ENCODE measurements around the gene ABHD2.

The ABHD2 gene

GRCh38 chr15:89149501-89150101 lies 61.3 kb downstream of the ABHD2 start:
- TF ChIP-seq FOXP2 (optimal IDR thresholded peaks at IDR 0.05; ENCODE audit: borderline replicate concordance, extremely low read depth, extremely low read length, insufficient read depth): no peak
- TF ChIP-seq TAF1 (IDR thresholded peaks at IDR 0.05; ENCODE audit: borderline replicate concordance, insufficient read depth, low read length): no peak
- no peak for TF ChIP-seq REST (IDR thresholded peaks at IDR 0.05; ENCODE audit: insufficient read depth in 1 of 2, low read depth in 2 of 2, low read length in 2 of 2)
- TF ChIP-seq SIN3A (IDR thresholded peaks at IDR 0.05; ENCODE audit: borderline replicate concordance, insufficient read depth, low read length): no peak
- TF ChIP-seq POLR2AphosphoS5 (IDR thresholded peaks at IDR 0.05; ENCODE audit: low read depth, low read length): no peak

GRCh38 chr15:89150287-89150686 lies 62.0 kb downstream of the ABHD2 start:
- no peak for TF ChIP-seq FOXP2 (optimal IDR thresholded peaks at IDR 0.05; ENCODE audit: borderline replicate concordance, extremely low read depth, extremely low read length, insufficient read depth)
- no peak for TF ChIP-seq POLR2AphosphoS5 (IDR thresholded peaks at IDR 0.05; ENCODE audit: low read depth, low read length)
- no peak for TF ChIP-seq REST (IDR thresholded peaks at IDR 0.05; ENCODE audit: insufficient read depth in 1 of 2, low read depth in 2 of 2, low read length in 2 of 2)
- no peak for TF ChIP-seq TAF1 (IDR thresholded peaks at IDR 0.05; ENCODE audit: borderline replicate concordance, insufficient read depth, low read length)

- TF ChIP-seq FOXP2 (optimal IDR thresholded peaks at IDR 0.05; ENCODE audit: borderline replicate concordance, extremely low read depth, extremely low read length, insufficient read depth): no peak
- TF ChIP-seq TAF1 (IDR thresholded peaks at IDR 0.05; ENCODE audit: borderline replicate concordance, insufficient read depth, low read length): no peak
- no peak for TF ChIP-seq POLR2AphosphoS5 (IDR thresholded peaks at IDR 0.05; ENCODE audit: low read depth, low read length)
- TF ChIP-seq SIN3A (IDR thresholded peaks at IDR 0.05; ENCODE audit: borderline replicate concordance, insufficient read depth, low read length): no peak
- TF ChIP-seq REST (IDR thresholded peaks at IDR 0.05; ENCODE audit: insufficient read depth in 1 of 2, low read depth in 2 of 2, low read length in 2 of 2): no peak
Measured at GRCh38 chr15:89150762-89151664, 62.8 kb downstream of the ABHD2 start.

- TF ChIP-seq POLR2AphosphoS5 (IDR thresholded peaks at IDR 0.05; ENCODE audit: low read depth, low read length) (no peak), SIN3A (IDR thresholded peaks at IDR 0.05; ENCODE audit: borderline replicate concordance, insufficient read depth, low read length) (no peak), TAF1 (IDR thresholded peaks at IDR 0.05; ENCODE audit: borderline replicate concordance, insufficient read depth, low read length) (no peak), FOXP2 (optimal IDR thresholded peaks at IDR 0.05; ENCODE audit: borderline replicate concordance, extremely low read depth, extremely low read length, insufficient read depth) (no peak), REST (IDR thresholded peaks at IDR 0.05; ENCODE audit: insufficient read depth in 1 of 2, low read depth in 2 of 2, low read length in 2 of 2) (no peak)
Measured at GRCh38 chr15:89155122-89155521, 66.9 kb downstream of the ABHD2 start.
